ENCODE results near the gene AHSP.
"Not testable (repeated sequence)": the region's sequence is repeated elsewhere in the genome, so short reads cannot be mapped to it uniquely, and the experiment has no call there.

AHSP gene

GRCh38 chr16:31501226-31501965, 26.3 kb upstream of the AHSP start:
- no peak for DNase-seq

- no peak for DNase-seq
These were observed 25.7 kb upstream of the AHSP start for GRCh38 chr16:31501966-31502348.

- no peak for DNase-seq
These were observed 24.7 kb upstream of the AHSP start for GRCh38 chr16:31502981-31503380.

GRCh38 chr16:31503555-31503954, 24.1 kb upstream of the AHSP start:
- not testable (repeated sequence) for DNase-seq

- DNase-seq = no peak
These were observed 23.5 kb upstream of the AHSP start for GRCh38 chr16:31504159-31504558.

GRCh38 chr16:31505483-31505882, 22.2 kb upstream of the AHSP start:
- DNase-seq = no peak

- no peak for DNase-seq
These were observed 20.1 kb upstream of the AHSP start for GRCh38 chr16:31507617-31507928.

- DNase-seq = no peak
These were observed 19.6 kb upstream of the AHSP start, which contains the start of gene RUSF1 for GRCh38 chr16:31507929-31508705. TSS of gene RUSF1 (minus strand) at chr16:31508391. CDS start at chr16:31508373, 18 bp downstream.

- no peak for DNase-seq
These were observed 18.9 kb upstream of the AHSP start for GRCh38 chr16:31508706-31509195.

- DNase-seq = no peak
These were observed 14.6 kb upstream of the AHSP start for GRCh38 chr16:31513126-31513525.

GRCh38 chr16:31513884-31514283, 13.8 kb upstream of the AHSP start:
- DNase-seq = no peak

- no peak for DNase-seq
These were observed 9.8 kb upstream of the AHSP start for GRCh38 chr16:31517800-31518402.

GRCh38 chr16:31519759-31520431, 7.8 kb upstream of the AHSP start:
- DNase-seq = no peak

- no peak for DNase-seq
These were observed 6.3 kb upstream of the AHSP start for GRCh38 chr16:31521368-31521767.

GRCh38 chr16:31522071-31522470, 5.6 kb upstream of the AHSP start:
- no peak for DNase-seq

GRCh38 chr16:31523768-31524167, 3.9 kb upstream of the AHSP start:
- not testable (repeated sequence) for DNase-seq

GRCh38 chr16:31525113-31525512, 2.6 kb upstream of the AHSP start:
- DNase-seq = no peak

- DNase-seq = no peak
These were observed 915 bp downstream of the AHSP start for GRCh38 chr16:31528523-31529107.

- DNase-seq = no peak
These were observed 1.6 kb downstream of the AHSP start for GRCh38 chr16:31529108-31529936.

- no peak for DNase-seq
These were observed 2.2 kb downstream of the AHSP start for GRCh38 chr16:31529937-31530312.

- DNase-seq = no peak
These were observed 2.7 kb downstream of the AHSP start for GRCh38 chr16:31530405-31530804.

GRCh38 chr16:31531096-31531495, 3.4 kb downstream of the AHSP start:
- no peak for DNase-seq

Data from NCI-H1436 treated with DMSO at 0.1 percent for 48 hours (cell line).